Hepatocyte (in vitro differentiated cells): ENCODE results near the gene DCST2. TPM values are rescaled to one million over a fixed set of nuclear protein-coding genes. Genes with fewer than 3 reads are reported as not detected.
A peak's percentile ranks its signal among the peaks of the same experiment; 100 is the strongest.

Source experiments
- DNase-seq: peaks from one replicate; pipeline ENCODE4 v3.0.0-alpha.2; 2016; ENCODE audit warnings: low spot score
- H2AFZ ChIP-seq: fragments of 200-600 bp; sonication (generic); 2 replicates; pipeline ENCODE4 v1.6.0; 2016; ENCODE audit warnings: antibody characterized with exemption, mild to moderate bottlenecking
- H3K27ac ChIP-seq: fragments of 200-600 bp; sonication (generic); 2 replicates; pipeline ENCODE4 v1.5.1; 2016; ENCODE audit warnings: mild to moderate bottlenecking
- H3K27me3 ChIP-seq: fragments of 200-600 bp; sonication (generic); 2 replicates; pipeline ENCODE4 v1.6.1; 2016
- H3K36me3 ChIP-seq: fragments of 200-600 bp; sonication (generic); replicated peaks from 2 replicates; pipeline ENCODE4 v1.5.1; 2016; ENCODE audit warnings: low read depth; ENCODE audit not compliant: insufficient read depth
- H3K4me1 ChIP-seq: fragments of 200-600 bp; sonication (generic); 2 replicates; pipeline ENCODE4 v1.5.1; 2016; ENCODE audit warnings: mild to moderate bottlenecking, moderate library complexity; ENCODE audit not compliant: insufficient read depth
- H3K4me2 ChIP-seq: fragments of 200-600 bp; sonication (generic); 2 replicates; pipeline ENCODE4 v1.6.0; 2016
- H3K4me3 ChIP-seq: fragments of 200-600 bp; sonication (generic); 2 replicates; pipeline ENCODE4 v1.5.1; 2016; ENCODE audit warnings: mild to moderate bottlenecking
- H3K79me2 ChIP-seq: fragments of 200-600 bp; sonication (generic); 2 replicates; pipeline ENCODE4 v1.6.0; 2017; ENCODE audit warnings: mild to moderate bottlenecking
- H3K9me2 ChIP-seq: fragments of 200-600 bp; sonication (generic); replicated peaks from 2 replicates; pipeline ENCODE4 v1.6.0; 2017; ENCODE audit warnings: mild to moderate bottlenecking; ENCODE audit not compliant: insufficient read depth
- H3K9me3 ChIP-seq: fragments of 200-600 bp; sonication (generic); 2 replicates; pipeline ENCODE4 v1.5.1; 2016; ENCODE audit warnings: low read depth, mild to moderate bottlenecking
- H4K20me1 ChIP-seq: fragments of 200-600 bp; sonication (generic); 2 replicates; pipeline ENCODE4 v1.6.0; 2016; ENCODE audit warnings: mild to moderate bottlenecking; ENCODE audit not compliant: insufficient read depth, poor library complexity, severe bottlenecking
- EZH2 ChIP-seq: fragments of 200-600 bp; sonication (generic); IDR thresholded peaks from 2 replicates; pipeline ENCODE4 v1.6.1; 2016; ENCODE audit warnings: antibody characterized with exemption, mild to moderate bottlenecking, borderline replicate concordance
- EZH2phosphoT487 ChIP-seq: fragments of 200-600 bp; sonication (generic); IDR thresholded peaks from one replicate; pipeline ENCODE4 v1.6.1; 2018; ENCODE audit warnings: antibody characterized with exemption, mild to moderate bottlenecking, low read depth, moderate library complexity; ENCODE audit not compliant: unreplicated experiment, severe bottlenecking
- WGBS: methylation state at CpG from one replicate; pipeline ENCODE4 v1.1.6; 2016; ENCODE audit warnings: low lambda C conversion rate; ENCODE audit errors: missing lambda C conversion rate; 5-methylcytosine and 5-hydroxymethylcytosine counted together
- microRNA-seq: library from miRNA; unstranded; fragments of <30 nt; microRNA quantifications from one replicate; pipeline ENCODE4, GENCODE V29; 2017
- polyA plus RNA-seq: library from polyadenylated mRNA; unstranded; fragments of >200 nt; fragmentation: Nextera tagmentation; extraction: Ambion mirVana; gene quantifications from 2 replicates; pipeline ENCODE4 v1.2.1, GENCODE V29; 2016
- small RNA-seq: library from RNA; depleted of rRNA; stranded (forward); fragments of <200 nt; gene quantifications from one replicate; pipeline ENCODE3, GENCODE V24; 2014
- total RNA-seq: library from RNA; depleted of rRNA; stranded (reverse); fragments of >200 nt; gene quantifications from 2 replicates; pipeline ENCODE4 v1.2.3, GENCODE V29; 2014
- TF ChIP-seq, protein P1 (sequence below): fragments of 200-600 bp; sonication (generic); IDR thresholded peaks from 2 replicates; pipeline ENCODE4 v1.5.1; 2016; ENCODE audit warnings: antibody characterized with exemption, mild to moderate bottlenecking; ENCODE audit not compliant: poor library complexity

DCST2 gene
- total and polyA plus RNA-seq, 2 experiments from 2014 or later = 0.47 to 1.6 TPM

DNA sequence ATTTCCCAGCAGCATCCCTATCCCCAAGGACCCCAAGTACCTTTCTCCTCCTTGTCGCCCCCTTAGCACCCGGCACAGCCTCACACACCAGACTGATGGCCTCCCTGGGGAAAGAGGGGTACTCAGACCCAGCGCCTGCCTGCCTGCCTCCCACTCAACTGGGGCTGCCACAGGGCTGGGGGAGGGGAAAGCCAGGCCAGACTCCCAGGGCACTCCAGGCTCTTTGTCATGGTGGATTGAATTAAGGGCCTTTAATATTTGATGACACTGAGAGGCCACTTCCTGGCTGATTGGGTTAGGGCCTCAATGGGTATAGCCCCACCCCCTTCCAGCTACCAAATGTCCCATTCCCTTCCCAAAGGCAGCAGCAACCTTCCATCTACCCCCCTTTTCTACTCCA is 64.8 kb downstream of the DCST2 start:
- no peaks in the 10 kb centered on the region for H3K27me3 ChIP-seq
- H3K4me1 ChIP-seq = peaks cover 21% of the 10 kb centered on the region
- H3K27ac ChIP-seq = no peak overlapping the region
- no peak overlapping the region for H3K4me3 ChIP-seq
- no peak overlapping the region for H2AFZ ChIP-seq
- H3K9me2 ChIP-seq = no peaks in the 10 kb centered on the region
- H3K79me2 ChIP-seq = peaks cover 70% of the 10 kb centered on the region
- H3K36me3 ChIP-seq = no peaks in the 10 kb centered on the region
- no peaks in the 10 kb centered on the region for H4K20me1 ChIP-seq
- TF ChIP-seq EZH2phosphoT487 (no peak), EZH2 (no peak)
- TF ChIP-seq, protein P1, sequence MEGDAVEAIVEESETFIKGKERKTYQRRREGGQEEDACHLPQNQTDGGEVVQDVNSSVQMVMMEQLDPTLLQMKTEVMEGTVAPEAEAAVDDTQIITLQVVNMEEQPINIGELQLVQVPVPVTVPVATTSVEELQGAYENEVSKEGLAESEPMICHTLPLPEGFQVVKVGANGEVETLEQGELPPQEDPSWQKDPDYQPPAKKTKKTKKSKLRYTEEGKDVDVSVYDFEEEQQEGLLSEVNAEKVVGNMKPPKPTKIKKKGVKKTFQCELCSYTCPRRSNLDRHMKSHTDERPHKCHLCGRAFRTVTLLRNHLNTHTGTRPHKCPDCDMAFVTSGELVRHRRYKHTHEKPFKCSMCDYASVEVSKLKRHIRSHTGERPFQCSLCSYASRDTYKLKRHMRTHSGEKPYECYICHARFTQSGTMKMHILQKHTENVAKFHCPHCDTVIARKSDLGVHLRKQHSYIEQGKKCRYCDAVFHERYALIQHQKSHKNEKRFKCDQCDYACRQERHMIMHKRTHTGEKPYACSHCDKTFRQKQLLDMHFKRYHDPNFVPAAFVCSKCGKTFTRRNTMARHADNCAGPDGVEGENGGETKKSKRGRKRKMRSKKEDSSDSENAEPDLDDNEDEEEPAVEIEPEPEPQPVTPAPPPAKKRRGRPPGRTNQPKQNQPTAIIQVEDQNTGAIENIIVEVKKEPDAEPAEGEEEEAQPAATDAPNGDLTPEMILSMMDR = no peak
- no peaks in the 10 kb centered on the region for H3K9me3 ChIP-seq
- peak overlapping the region; percentile 75 for H3K4me2 ChIP-seq
- DNase-seq = no peak
- WGBS = 94% methylated on average over 3 of the region's 3 CpGs

Small RNA genes within 50 kb of the gene (microRNA-seq; reads per million reads assigned to microRNA genes)
- not detected for gene MIR4258

Small RNA genes within 50 kb of the gene (small RNA-seq; reads per million reads assigned to genes)
- not detected for gene MIR4258

Other genes starting within 250 kb of the DCST2 start
- gene KCNN3, start 163.5 kb downstream of the DCST2 start, total RNA-seq = 0.36 and 0.67 TPM in 2 replicates
- gene KCNN3, start 163.5 kb downstream of the DCST2 start, polyA plus RNA-seq = 0.56 and 1.3 TPM in 2 replicates
- 12.5 and 18.5 TPM in 2 replicates for gene PMVK, start 97.1 kb downstream of the DCST2 start, total RNA-seq
- 53.5 and 59.2 TPM in 2 replicates for gene PMVK, start 97.1 kb downstream of the DCST2 start, polyA plus RNA-seq
- gene PBXIP1, start 77.7 kb downstream of the DCST2 start, total RNA-seq = 52.4 and 53.0 TPM in 2 replicates
- gene PBXIP1, start 77.7 kb downstream of the DCST2 start, polyA plus RNA-seq = 61.0 and 65.5 TPM in 2 replicates
- 20.2 and 21.8 TPM in 2 replicates for gene PYGO2, start 72.0 kb downstream of the DCST2 start, total RNA-seq
- gene PYGO2, start 72.0 kb downstream of the DCST2 start, polyA plus RNA-seq = 22.3 and 28.3 TPM in 2 replicates
- gene SHC1, start 63.0 kb downstream of the DCST2 start, total RNA-seq = 81.8 and 95.6 TPM in 2 replicates
- gene SHC1, start 63.0 kb downstream of the DCST2 start, polyA plus RNA-seq = 107 and 120 TPM in 2 replicates
- gene CKS1B, start 59.1 kb downstream of the DCST2 start, total RNA-seq = 40.4 and 41.5 TPM in 2 replicates
- gene CKS1B, start 59.1 kb downstream of the DCST2 start, polyA plus RNA-seq = 91.3 and 102 TPM in 2 replicates
- gene FLAD1, start 50.4 kb downstream of the DCST2 start, total RNA-seq = 25.6 and 27.7 TPM in 2 replicates
- gene FLAD1, start 50.4 kb downstream of the DCST2 start, polyA plus RNA-seq = 42.8 and 45.1 TPM in 2 replicates
- gene LENEP, start 40.2 kb downstream of the DCST2 start, total RNA-seq = 0.92 TPM in 1 of 2 replicates, not detected in the other
- not detected in 2 replicates for gene LENEP, start 40.2 kb downstream of the DCST2 start, polyA plus RNA-seq
- gene ZBTB7B, start 31.0 kb downstream of the DCST2 start, total RNA-seq = 27.3 and 29.2 TPM in 2 replicates
- gene ZBTB7B, start 31.0 kb downstream of the DCST2 start, polyA plus RNA-seq = 13.3 and 13.5 TPM in 2 replicates
- 0.60 TPM in 1 of 2 replicates, not detected in the other for gene DCST1, start within 50 bp of the DCST2 start, total RNA-seq
- gene DCST1, start within 50 bp of the DCST2 start, polyA plus RNA-seq = 0.12 TPM in 1 of 2 replicates, not detected in the other
- 44.8 and 55.7 TPM in 2 replicates for gene ADAM15, start 17.5 kb upstream of the DCST2 start, total RNA-seq
- gene ADAM15, start 17.5 kb upstream of the DCST2 start, polyA plus RNA-seq = 108 and 117 TPM in 2 replicates
- 20.5 and 21.3 TPM in 2 replicates for gene EFNA4, start 30.0 kb upstream of the DCST2 start, total RNA-seq
- 16.3 and 18.1 TPM in 2 replicates for gene EFNA4, start 30.0 kb upstream of the DCST2 start, polyA plus RNA-seq
- gene EFNA3, start 45.1 kb upstream of the DCST2 start, total RNA-seq = 4.0 and 5.5 TPM in 2 replicates
- 10.3 and 13.1 TPM in 2 replicates for gene EFNA3, start 45.1 kb upstream of the DCST2 start, polyA plus RNA-seq
- gene EFNA1, start 94.1 kb upstream of the DCST2 start, total RNA-seq = 78.7 and 94.8 TPM in 2 replicates
- gene EFNA1, start 94.1 kb upstream of the DCST2 start, polyA plus RNA-seq = 137 and 172 TPM in 2 replicates
- 75.3 and 88.6 TPM in 2 replicates for gene SLC50A1, start 102.1 kb upstream of the DCST2 start, total RNA-seq
- 111 and 115 TPM in 2 replicates for gene SLC50A1, start 102.1 kb upstream of the DCST2 start, polyA plus RNA-seq
- 94.2 and 121 TPM in 2 replicates for gene DPM3, start 106.8 kb upstream of the DCST2 start, total RNA-seq
- 84.1 and 96.3 TPM in 2 replicates for gene DPM3, start 106.8 kb upstream of the DCST2 start, polyA plus RNA-seq
- 191 and 209 TPM in 2 replicates for gene KRTCAP2, start 139.5 kb upstream of the DCST2 start, total RNA-seq
- 440 and 454 TPM in 2 replicates for gene KRTCAP2, start 139.5 kb upstream of the DCST2 start, polyA plus RNA-seq
- gene TRIM46, start 140.1 kb upstream of the DCST2 start, total RNA-seq = 1.1 and 1.2 TPM in 2 replicates
- gene TRIM46, start 140.1 kb upstream of the DCST2 start, polyA plus RNA-seq = 1.9 and 2.1 TPM in 2 replicates
- gene THBS3, start 174.1 kb upstream of the DCST2 start, total RNA-seq = 19.8 and 20.3 TPM in 2 replicates
- 39.9 and 41.6 TPM in 2 replicates for gene THBS3, start 174.1 kb upstream of the DCST2 start, polyA plus RNA-seq
- 42.1 and 49.4 TPM in 2 replicates for gene MTX1, start 174.9 kb upstream of the DCST2 start, total RNA-seq
- 78.2 and 82.0 TPM in 2 replicates for gene MTX1, start 174.9 kb upstream of the DCST2 start, polyA plus RNA-seq
- gene ENTREP3, start 221.7 kb upstream of the DCST2 start, total RNA-seq = 8.1 and 8.8 TPM in 2 replicates
- 26.0 and 27.1 TPM in 2 replicates for gene ENTREP3, start 221.7 kb upstream of the DCST2 start, polyA plus RNA-seq
- gene SCAMP3, start 228.6 kb upstream of the DCST2 start, total RNA-seq = 45.0 and 45.7 TPM in 2 replicates
- 114 and 131 TPM in 2 replicates for gene SCAMP3, start 228.6 kb upstream of the DCST2 start, polyA plus RNA-seq
- 18.6 and 26.1 TPM in 2 replicates for gene CLK2, start 239.7 kb upstream of the DCST2 start, total RNA-seq
- 48.7 and 53.8 TPM in 2 replicates for gene CLK2, start 239.7 kb upstream of the DCST2 start, polyA plus RNA-seq
- 1.5 and 4.3 TPM in 2 replicates for gene HCN3, start 243.7 kb upstream of the DCST2 start, total RNA-seq
- 5.6 and 8.2 TPM in 2 replicates for gene HCN3, start 243.7 kb upstream of the DCST2 start, polyA plus RNA-seq